Brain pericyte (primary cell): Measurements from ENCODE around the gene CILP2.

ENCODE experiments used
- DNase-seq: peaks from one replicate; pipeline ENCODE4 v3.0.0-alpha.2; 2012; ENCODE audit warnings: low read depth, low spot score

CILP2 gene

GRCh38 chr19:19562665-19563347 lies 24.7 kb downstream of the CILP2 start:
- no peak for DNase-seq

- DNase-seq, result no peak
These were observed 25.3 kb downstream of the CILP2 start for GRCh38 chr19:19563348-19563848.

GRCh38 chr19:19566306-19566705 lies 28.2 kb downstream of the CILP2 start:
- DNase-seq, result no peak

- no peak for DNase-seq
These were observed 29.3 kb downstream of the CILP2 start for GRCh38 chr19:19567391-19567790.

- DNase-seq, result no peak
These were observed 31.0 kb downstream of the CILP2 start for GRCh38 chr19:19568802-19569756.

- no peak for DNase-seq
These were observed 32.5 kb downstream of the CILP2 start for GRCh38 chr19:19570571-19570970.

GRCh38 chr19:19571071-19571786 lies 33.2 kb downstream of the CILP2 start:
- DNase-seq, result no peak

GRCh38 chr19:19575411-19575810 lies 37.3 kb downstream of the CILP2 start:
- no peak for DNase-seq

- DNase-seq, result no peak
These were observed 40.2 kb downstream of the CILP2 start for GRCh38 chr19:19578252-19578651.

GRCh38 chr19:19579533-19580361 lies 41.7 kb downstream of the CILP2 start:
- no peak for DNase-seq

GRCh38 chr19:19580418-19580817 lies 42.4 kb downstream of the CILP2 start:
- no peak for DNase-seq

- DNase-seq, result no peak
These were observed 43.3 kb downstream of the CILP2 start for GRCh38 chr19:19581391-19581790.

GRCh38 chr19:19582471-19582870 lies 44.4 kb downstream of the CILP2 start:
- no peak for DNase-seq

GRCh38 chr19:19584356-19584755 lies 46.3 kb downstream of the CILP2 start:
- no peak for DNase-seq

GRCh38 chr19:19587771-19588170 lies 49.7 kb downstream of the CILP2 start:
- no peak for DNase-seq

- DNase-seq, result no peak
These were observed 50.5 kb downstream of the CILP2 start for GRCh38 chr19:19588546-19588945.

- DNase-seq, result peak; percentile 44
These were observed 53.2 kb downstream of the CILP2 start for GRCh38 chr19:19591133-19591825.

- DNase-seq, result no peak
These were observed 54.6 kb downstream of the CILP2 start for GRCh38 chr19:19592690-19593089.

- DNase-seq, result no peak
These were observed 56.3 kb downstream of the CILP2 start for GRCh38 chr19:19594381-19594780.

- peak; percentile 45 for DNase-seq
These were observed 57.2 kb downstream of the CILP2 start for GRCh38 chr19:19595171-19595701.
